GM12878 (cell line): ENCODE measurements around the gene PRDX3. TPM values are rescaled to one million over a fixed set of nuclear protein-coding genes. Genes with fewer than 3 reads are reported as not detected.

Experiments used
- ATAC-seq: fragments of 200-7000 bp; cut with Tn5 transposase; 3 replicates; pipeline ENCODE4 v1.9.1; 2020; ENCODE audit warnings: mild to moderate bottlenecking, moderate library complexity
- BruUV-seq: library from RNA; stranded (reverse); fragments of 400-500 nt; replicated peaks from 2 replicates; lab custom pipeline; 2021; lab: Mats Ljungman, UMichigan
- CTCF ChIA-PET: fragments of 300-600 bp; sonication (Branson Sonifier 250); formaldehyde crosslinking; extraction: SDS; loops from one replicate; lab custom pipeline; 2021; ENCODE audit warnings: inconsistent platforms; lab: Yijun Ruan, JAX
- POLR2A ChIA-PET: fragments of 350-600 bp; formaldehyde crosslinking; extraction: SDS; loops from one replicate; lab custom pipeline; 2021; ENCODE audit warnings: inconsistent platforms; lab: Charles Lee
- RAD21 ChIA-PET: fragments of 300-600 bp; sonication (Branson Sonifier 250); formaldehyde crosslinking; loops from one replicate; lab custom pipeline; 2023; ENCODE audit warnings: antibody characterized with exemption; ENCODE audit not compliant: unreplicated experiment; lab: Charles Lee
- SMC1A ChIA-PET: fragments of 300-600 bp; sonication (Branson Sonifier 250); formaldehyde crosslinking; loops from one replicate; lab custom pipeline; 2023; ENCODE audit not compliant: unreplicated experiment, uncharacterized antibody; lab: Charles Lee
- DNase-seq: peaks from one replicate; pipeline ENCODE4 v3.0.0-alpha.2; 2011; ENCODE audit warnings: low read depth, low spot score
- FAIRE-seq: peaks from 3 replicates; lab custom pipeline; 2011; peaks lifted over from hg19 to GRCh38; lab: Jason Lieb, UNC
- H2AFZ ChIP-seq: 2 replicates; pipeline ENCODE4 v1.6.0; 2011; ENCODE audit warnings: low read depth, low read length, control low read depth; ENCODE audit not compliant: control insufficient read depth
- H3K27ac ChIP-seq: 2 replicates; pipeline ENCODE4 v1.5.1; 2011; ENCODE audit warnings: control low read depth; ENCODE audit not compliant: control insufficient read depth, insufficient read depth
- H3K27me3 ChIP-seq, 2 experiments: replicated peaks in 1 of 2; 2 replicates each; pipeline versions ENCODE4 v1.6.0 to v1.6.1; 2011; ENCODE audit warnings: low read length in 1 of 2; ENCODE audit not compliant: control insufficient read depth in 2 of 2, insufficient read depth in 2 of 2
- H3K36me3 ChIP-seq, 2 experiments: 2 replicates each; pipeline ENCODE4 v1.5.1; 2011; ENCODE audit warnings: low read length in 1 of 2; ENCODE audit not compliant: control insufficient read depth in 2 of 2, insufficient read depth in 2 of 2
- H3K4me1 ChIP-seq: 2 replicates; pipeline ENCODE4 v1.6.1; 2011; ENCODE audit warnings: mild to moderate bottlenecking, low read length, moderate library complexity, mixed read lengths; ENCODE audit not compliant: control insufficient read depth, insufficient read depth
- H3K4me2 ChIP-seq: 2 replicates; pipeline ENCODE4 v1.6.0; 2011; ENCODE audit warnings: control low read depth; ENCODE audit not compliant: control insufficient read depth, insufficient read depth
- H3K4me3 ChIP-seq: fragments of 200-600 bp; sonication (generic); 2 replicates; pipeline ENCODE4 v1.5.1; 2016
- H3K79me2 ChIP-seq: 2 replicates; pipeline ENCODE4 v1.6.0; 2011; ENCODE audit warnings: low read length; ENCODE audit not compliant: control insufficient read depth, insufficient read depth
- H3K9ac ChIP-seq: 2 replicates; pipeline ENCODE4 v1.8.0; 2011; ENCODE audit warnings: low read length, control low read depth, mixed read lengths; ENCODE audit not compliant: control insufficient read depth, insufficient read depth
- H3K9me3 ChIP-seq: replicated peaks from 3 replicates; pipeline ENCODE4 v1.5.1; 2011; ENCODE audit warnings: mild to moderate bottlenecking, low read length; ENCODE audit not compliant: control insufficient read depth, insufficient read depth
- H4K20me1 ChIP-seq: 2 replicates; pipeline ENCODE4 v1.6.0; 2011; ENCODE audit not compliant: control insufficient read depth, insufficient read depth
- HDAC6 ChIP-seq: fragments of 200-600 bp; sonication (generic); IDR thresholded peaks from one replicate; pipeline ENCODE4 v1.8.0; 2017; ENCODE audit warnings: antibody characterized with exemption; ENCODE audit not compliant: unreplicated experiment
- IKZF1 ChIP-seq: fragments of 450-650 bp; conservative IDR thresholded peaks from 2 replicates; pipeline ENCODE4 v1.6.1; 2017; ENCODE audit warnings: antibody characterized with exemption, mild to moderate bottlenecking
- RAD21 ChIP-seq: IDR thresholded peaks from 2 replicates; pipeline ENCODE4 v1.6.1; 2011; ENCODE audit warnings: mild to moderate bottlenecking, low read depth, low read length, moderate library complexity; ENCODE audit not compliant: insufficient read depth
- WRNIP1 ChIP-seq: IDR thresholded peaks from 2 replicates; pipeline ENCODE4 v1.6.1; 2011; ENCODE audit warnings: low read depth, low read length, improper control_type of control experiment, borderline replicate concordance
- WGBS: methylation state at CpG from one replicate; pipeline ENCODE4 v1.1.6; 2016; ENCODE audit warnings: low lambda C conversion rate; ENCODE audit not compliant: insufficient replicate concordance, insufficient coverage; ENCODE audit errors: missing lambda C conversion rate; 5-methylcytosine and 5-hydroxymethylcytosine counted together
- in situ Hi-C: fragments of 300-500 bp; cut with MboI; formaldehyde crosslinking; loops from 9 replicates; pipeline ENCODE4 v1.14.3; 2018; ENCODE audit warnings: mixed read lengths
- intact Hi-C: fragments of 100-400 bp; cut with micrococcal nuclease; formaldehyde crosslinking; loops from one replicate; pipeline ENCODE4 v1.14.2; 2022; ENCODE audit not compliant: unreplicated experiment
- polyA plus RNA-seq, 11 experiments: library from polyadenylated mRNA; depleted of rRNA in 4 of 11; unstranded in 6 of 11; stranded (reverse) in 5 of 11; fragments of >200 nt; fragmentation: Nextera tagmentation in 4 of 11; fragmentation: Illumina TruSeq in 1 of 11; extraction: Ambion mirVana in 4 of 11; extraction: Trizol in 1 of 11; gene quantifications; 1 replicate in 1 of 11; 2 replicates in 10 of 11; pipeline versions ENCODE4 v1.2.1 to v1.2.3, GENCODE V29; 2011 to 2016; ENCODE audit warnings: inconsistent platforms in 2 of 11, missing spikeins in 2 of 11, low read depth in 1 of 11
- total RNA-seq, 4 experiments: library from RNA; depleted of rRNA in 3 of 4; stranded (reverse); fragments of >200 nt in 3 of 4; fragmentation: Illumina TruSeq in 1 of 4; extraction: Trizol in 1 of 4; gene quantifications; 2 replicates each; pipeline versions ENCODE4 v1.2.1 to v1.2.3, GENCODE V29; 2013 to 2021
- TF ChIP-seq, protein P1 (sequence below): fragments of 450-650 bp; IDR thresholded peaks from 2 replicates; pipeline ENCODE4 v1.6.1; 2017; ENCODE audit warnings: mild to moderate bottlenecking, low read depth, inconsistent platforms; ENCODE audit not compliant: poor library complexity, severe bottlenecking

The PRDX3 gene
- total and polyA plus RNA-seq, 10 of the 15 experiments (the other 5 are each of a cell fraction or from before 2014, with no cell fraction given): 195 to 1,431 (median 398) TPM

DNA sequence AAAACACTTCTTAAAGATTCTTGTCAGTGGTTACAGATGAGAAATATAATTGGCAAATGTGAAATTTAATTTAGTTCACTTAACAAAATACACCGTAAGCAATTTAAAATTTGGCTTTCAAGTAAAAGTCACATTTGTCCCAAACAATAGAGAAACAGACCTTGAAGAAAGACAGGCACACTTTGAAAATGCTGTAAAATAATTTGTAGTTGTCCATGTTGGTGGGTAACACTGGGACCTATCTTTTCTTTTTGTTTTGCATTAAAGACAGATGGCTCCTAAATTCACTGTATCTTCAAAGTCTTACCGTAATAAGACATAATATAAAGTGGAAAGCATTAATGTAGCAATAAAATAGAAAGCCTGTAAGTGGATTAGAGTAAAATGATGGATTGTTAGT is 32.0 kb upstream of the PRDX3 start (continued):
- TF ChIP-seq, protein P1, sequence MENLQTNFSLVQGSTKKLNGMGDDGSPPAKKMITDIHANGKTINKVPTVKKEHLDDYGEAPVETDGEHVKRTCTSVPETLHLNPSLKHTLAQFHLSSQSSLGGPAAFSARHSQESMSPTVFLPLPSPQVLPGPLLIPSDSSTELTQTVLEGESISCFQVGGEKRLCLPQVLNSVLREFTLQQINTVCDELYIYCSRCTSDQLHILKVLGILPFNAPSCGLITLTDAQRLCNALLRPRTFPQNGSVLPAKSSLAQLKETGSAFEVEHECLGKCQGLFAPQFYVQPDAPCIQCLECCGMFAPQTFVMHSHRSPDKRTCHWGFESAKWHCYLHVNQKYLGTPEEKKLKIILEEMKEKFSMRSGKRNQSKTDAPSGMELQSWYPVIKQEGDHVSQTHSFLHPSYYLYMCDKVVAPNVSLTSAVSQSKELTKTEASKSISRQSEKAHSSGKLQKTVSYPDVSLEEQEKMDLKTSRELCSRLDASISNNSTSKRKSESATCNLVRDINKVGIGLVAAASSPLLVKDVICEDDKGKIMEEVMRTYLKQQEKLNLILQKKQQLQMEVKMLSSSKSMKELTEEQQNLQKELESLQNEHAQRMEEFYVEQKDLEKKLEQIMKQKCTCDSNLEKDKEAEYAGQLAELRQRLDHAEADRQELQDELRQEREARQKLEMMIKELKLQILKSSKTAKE: no peak
- no peak for TF ChIP-seq HDAC6

DNA sequence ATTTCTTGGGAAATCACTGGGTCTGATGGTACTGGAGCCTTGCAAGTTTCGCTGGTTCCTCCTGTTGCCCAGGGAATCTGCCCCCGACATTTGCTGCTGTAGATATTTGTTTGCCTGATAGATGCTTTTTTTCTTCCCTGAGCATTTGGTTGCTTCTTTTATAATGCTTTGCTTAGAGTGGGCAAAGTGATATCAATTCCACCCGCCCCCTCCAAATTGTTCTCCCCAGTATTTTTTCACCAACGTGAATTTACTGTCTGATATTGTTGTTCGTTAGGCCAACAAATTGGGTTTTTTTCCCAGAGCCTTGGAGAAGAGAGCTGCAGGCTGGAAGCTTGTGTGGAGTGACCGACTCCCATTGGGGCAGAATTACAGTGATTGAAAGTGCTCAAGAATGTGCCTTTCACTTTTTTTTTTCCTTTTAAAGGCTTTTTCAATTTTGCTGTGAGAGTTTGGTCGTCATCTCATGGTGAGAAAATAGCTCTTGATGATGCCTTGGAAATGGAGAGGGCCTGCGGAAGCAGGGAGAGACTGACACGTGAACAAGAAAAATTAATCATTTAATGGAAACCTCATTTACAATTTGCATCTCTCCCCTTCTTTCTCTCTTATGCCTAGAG is 31.2 kb upstream of the PRDX3 start:
- peak overlapping the region; percentile 70 for H3K9ac ChIP-seq
- in situ Hi-C loops: loop anchor here (5.0 kb wide), 1 partner anchor 282 kb away; no protein-coding TSS in a partner anchor
- TF ChIP-seq IKZF1: peak; percentile 42; the same call in 1 of the 2 replicates
- TF ChIP-seq WRNIP1: 0 out of 2 replicates have a peak, but pooled peaks have one; percentile 0
- no peak for TF ChIP-seq RAD21
- WGBS: 34% methylated on average over 9 of the region's 9 CpGs
- POLR2A ChIA-PET: interaction anchor here (1.0 to 1.7 kb wide), 4 partner anchors 49 to 97 kb away, joined by 4 to 7 read pairs (median 5); no protein-coding TSS in a partner anchor
- no peaks in the 10 kb centered on the region for H3K27me3 ChIP-seq
- peaks cover 26% of the 10 kb centered on the region for H3K4me1 ChIP-seq
- no TSS peak for BruUV-seq
- SMC1A ChIA-PET: interaction anchor here (0.6 to 5.3 kb wide), 14 partner anchors 11 to 1808 kb away, joined by 3 to 28 read pairs (median 4); no protein-coding TSS in a partner anchor
- RAD21 ChIA-PET: interaction anchor here (0.6 to 3.8 kb wide), 10 partner anchors 11 to 280 kb away, joined by 3 to 33 read pairs (median 4); no protein-coding TSS in a partner anchor
- peak overlapping the region; percentile 80 for H3K4me3 ChIP-seq
- FAIRE-seq: no peak
- no peak for DNase-seq
- intact Hi-C loops: loop anchor here (2.0 to 5.0 kb wide), 5 partner anchors 59 to 442 kb away; partner anchors contain the start of genes BAG3, RGS10 and TIAL1
- peaks cover 63% of the 10 kb centered on the region for H3K79me2 ChIP-seq
- H3K36me3 ChIP-seq: no peaks in the 10 kb centered on the region
- no peaks in the 10 kb centered on the region for H4K20me1 ChIP-seq
- no peak for ATAC-seq
- CTCF ChIA-PET: interaction anchor here (0.5 to 4.6 kb wide), 42 partner anchors 9 to 495 kb away, joined by 3 to 42 read pairs (median 4); partner anchors contain the start of gene PRDX3
- peak overlapping the region; percentile 75 for H2AFZ ChIP-seq
- no peaks in the 10 kb centered on the region for H3K9me3 ChIP-seq
- H3K27ac ChIP-seq: peak overlapping the region; percentile 80
- H3K4me2 ChIP-seq: peak overlapping the region; percentile 51
